ENCODE measurements around the gene ZNF10. TPM values are rescaled to one million over a fixed set of nuclear protein-coding genes. Genes with fewer than 3 reads are reported as not detected.

ZNF10 gene
- total and polyA plus RNA-seq, 2 of the 4 experiments (the other 2 are of a cell fraction), result 4.1 to 6.1 TPM

DNA sequence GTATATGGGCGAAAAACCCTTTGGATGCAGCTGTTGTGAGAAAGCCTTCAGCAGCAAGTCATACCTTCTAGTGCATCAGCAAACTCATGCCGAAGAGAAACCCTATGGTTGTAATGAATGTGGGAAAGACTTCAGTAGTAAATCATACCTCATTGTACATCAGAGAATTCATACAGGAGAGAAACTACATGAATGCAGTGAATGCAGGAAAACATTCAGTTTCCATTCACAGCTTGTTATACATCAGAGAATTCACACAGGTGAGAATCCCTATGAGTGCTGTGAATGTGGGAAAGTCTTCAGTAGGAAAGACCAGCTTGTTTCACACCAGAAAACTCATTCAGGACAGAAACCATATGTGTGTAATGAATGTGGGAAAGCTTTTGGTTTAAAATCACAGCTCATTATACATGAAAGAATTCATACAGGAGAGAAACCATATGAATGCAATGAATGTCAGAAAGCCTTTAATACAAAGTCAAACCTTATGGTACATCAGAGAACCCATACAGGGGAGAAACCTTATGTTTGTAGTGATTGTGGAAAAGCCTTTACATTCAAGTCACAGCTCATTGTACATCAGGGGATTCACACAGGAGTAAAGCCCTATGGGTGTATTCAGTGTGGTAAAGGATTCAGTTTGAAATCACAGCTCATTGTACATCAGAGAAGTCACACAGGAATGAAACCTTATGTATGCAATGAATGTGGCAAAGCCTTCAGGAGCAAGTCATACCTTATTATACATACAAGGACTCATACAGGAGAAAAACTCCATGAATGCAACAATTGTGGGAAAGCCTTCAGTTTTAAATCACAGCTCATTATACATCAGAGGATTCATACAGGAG lies 72.3 kb downstream of the ZNF10 start:
- H2AK5ac ChIP-seq (ENCODE audit: low read depth, low read length), result no peak overlapping the region
- peaks cover 23% of the 10 kb centered on the region for H3K36me3 ChIP-seq (ENCODE audit: control insufficient read depth, insufficient read depth, low read length)
- no peak overlapping the region for H2AFZ ChIP-seq (replicated peaks; ENCODE audit: low read length, poor library complexity)
- no peak overlapping the region for H3K4ac ChIP-seq (ENCODE audit: low read depth, low read length)
- no peak overlapping the region for H3K14ac ChIP-seq (replicated peaks; ENCODE audit: low read depth, low read length)
- H4K91ac ChIP-seq (ENCODE audit: insufficient read depth, low read depth, low read length), result no peak overlapping the region
- no peaks in the 10 kb centered on the region for H3K4me1 ChIP-seq (ENCODE audit: control insufficient read depth, insufficient read depth, low read length)
- WGBS, 2 experiments (ENCODE audit: extremely low coverage in 2 of 2, insufficient read length in 1 of 2), result no CpG with 5 or more reads among the region's 2 CpGs
- H3K23ac ChIP-seq (ENCODE audit: low read depth, low read length), result no peak overlapping the region
- no peak overlapping the region for H2BK15ac ChIP-seq (ENCODE audit: low read depth, low read length)
- dilution Hi-C loops (cut with HindIII; ENCODE audit: low sequenced_read_pairs, unreplicated experiment), result no loop called here
- no peak overlapping the region for H2BK20ac ChIP-seq (ENCODE audit: low read depth, low read length)
- no peaks in the 10 kb centered on the region for H3K27me3 ChIP-seq (ENCODE audit: control insufficient read depth, insufficient read depth, low read length)
- ATAC-seq (ENCODE audit: low read depth), result no peak
- no peak for TF ChIP-seq CHD1 (IDR thresholded peaks at IDR 0.05; ENCODE audit: low read depth, low read length)
- TF ChIP-seq SMC3 (IDR thresholded peaks at IDR 0.05; ENCODE audit: low read depth, low read length), result no peak
- TF ChIP-seq, protein P1, sequence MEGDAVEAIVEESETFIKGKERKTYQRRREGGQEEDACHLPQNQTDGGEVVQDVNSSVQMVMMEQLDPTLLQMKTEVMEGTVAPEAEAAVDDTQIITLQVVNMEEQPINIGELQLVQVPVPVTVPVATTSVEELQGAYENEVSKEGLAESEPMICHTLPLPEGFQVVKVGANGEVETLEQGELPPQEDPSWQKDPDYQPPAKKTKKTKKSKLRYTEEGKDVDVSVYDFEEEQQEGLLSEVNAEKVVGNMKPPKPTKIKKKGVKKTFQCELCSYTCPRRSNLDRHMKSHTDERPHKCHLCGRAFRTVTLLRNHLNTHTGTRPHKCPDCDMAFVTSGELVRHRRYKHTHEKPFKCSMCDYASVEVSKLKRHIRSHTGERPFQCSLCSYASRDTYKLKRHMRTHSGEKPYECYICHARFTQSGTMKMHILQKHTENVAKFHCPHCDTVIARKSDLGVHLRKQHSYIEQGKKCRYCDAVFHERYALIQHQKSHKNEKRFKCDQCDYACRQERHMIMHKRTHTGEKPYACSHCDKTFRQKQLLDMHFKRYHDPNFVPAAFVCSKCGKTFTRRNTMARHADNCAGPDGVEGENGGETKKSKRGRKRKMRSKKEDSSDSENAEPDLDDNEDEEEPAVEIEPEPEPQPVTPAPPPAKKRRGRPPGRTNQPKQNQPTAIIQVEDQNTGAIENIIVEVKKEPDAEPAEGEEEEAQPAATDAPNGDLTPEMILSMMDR (conservative IDR thresholded peaks at IDR 0.05; ENCODE audit: low read depth, low read length), result no peak
- H3K9me1 ChIP-seq (ENCODE audit: insufficient read depth, low read length), result no peaks in the 10 kb centered on the region
- H4K20me1 ChIP-seq (ENCODE audit: insufficient read depth, low read length), result no peaks in the 10 kb centered on the region
- peaks cover 0 to 3% of the 10 kb centered on the region in 2 experiments; a peak in 1 of 4 replicates for H3K79me1 ChIP-seq (ENCODE audit: low read depth in 1 of 2, low read length in 2 of 2)
- H3K27ac ChIP-seq (ENCODE audit: insufficient read depth, low read length), result no peak overlapping the region
- H3K9ac ChIP-seq (ENCODE audit: low read depth, low read length), result no peak overlapping the region
- H3K4me3 ChIP-seq (ENCODE audit: insufficient read depth, low read depth, low read length), result no peak overlapping the region
- H2AK9ac ChIP-seq (replicated peaks; ENCODE audit: low read depth, low read length, poor library complexity), result no peak overlapping the region
- BruUV-seq (replicated peaks), result no TSS peak
- H3K18ac ChIP-seq (ENCODE audit: low read depth, low read length), result no peak overlapping the region
- no peak overlapping the region for H2BK5ac ChIP-seq (ENCODE audit: low read depth, low read length, poor library complexity, severe bottlenecking)
- no peak overlapping the region for H4K8ac ChIP-seq (ENCODE audit: low read depth in 2 of 2, low read length in 2 of 2)
- no peak overlapping the region for H2BK120ac ChIP-seq (ENCODE audit: low read depth, low read length)
- in situ Hi-C loops (cut with MboI; ENCODE audit: low sequenced_read_pairs), result no loop called here
- H4K5ac ChIP-seq (ENCODE audit: low read depth, low read length), result no peak overlapping the region
- ChIA-PET CTCF (no interaction called here), POLR2A (ENCODE audit: unreplicated experiment) (no interaction called here)
- H3K4me2 ChIP-seq (ENCODE audit: low read depth, low read length), result no peak overlapping the region
- DNase-seq, result no peak
- intact Hi-C loops (cut with micrococcal nuclease), result no loop called here
- H3K9me3 ChIP-seq (ENCODE audit: control insufficient read depth, insufficient read depth, low read length), result peaks cover 54% of the 10 kb centered on the region
- no peak overlapping the region for H3K56ac ChIP-seq (ENCODE audit: extremely low read depth, insufficient read depth, low read length)

Data from IMR-90 (cell line).